K562 (cell line): ENCODE measurements around the gene RET. TPM values are rescaled to one million over a fixed set of nuclear protein-coding genes. Genes with fewer than 3 reads are reported as not detected.

Experiments
- ATAC-seq: fragments of 200-7000 bp; cut with Tn5 transposase; 3 replicates; pipeline ENCODE4 v1.9.1; 2020; ENCODE audit warnings: moderate library complexity
- BruUV-seq: library from RNA; stranded (reverse); fragments of 400-500 nt; replicated peaks from 2 replicates; lab custom pipeline; 2021; lab: Mats Ljungman, UMichigan
- CTCF ChIA-PET: fragments of 300-600 bp; formaldehyde crosslinking; extraction: SDS; loops from one replicate; lab custom pipeline; 2021; ENCODE audit warnings: low intra/inter-chr PET ratio; lab: Yijun Ruan, JAX
- POLR2A ChIA-PET: fragments of 300-600, 350-650 bp; sonication (Branson Sonifier 250); formaldehyde crosslinking; extraction: SDS; loops from one replicate; lab custom pipeline; 2021; ENCODE audit warnings: antibody characterized with exemption, inconsistent platforms; lab: Yijun Ruan, JAX
- DNase-seq, 4 experiments: peaks; one replicate each; pipeline versions ENCODE4 v3.0.0 to v3.0.0-alpha.2; 2011 to 2018; ENCODE audit warnings: low spot score in 3 of 4, mixed read lengths in 3 of 4; ENCODE audit errors: extremely low read depth in 1 of 4
- FAIRE-seq: peaks from 2 replicates; lab custom pipeline; 2011; peaks lifted over from hg19 to GRCh38; lab: Jason Lieb, UNC
- H2AFZ ChIP-seq: 2 replicates; pipeline ENCODE4 v1.6.0; 2011; ENCODE audit warnings: low read depth, low read length, control low read depth, inconsistent platforms
- H3K27ac ChIP-seq: fragments of 200-600 bp; 3 replicates; pipeline ENCODE4 v1.8.0; 2011; ENCODE audit warnings: low read depth, mild to moderate bottlenecking, control low read depth, inconsistent platforms, low read length, moderate library complexity, mixed read lengths; ENCODE audit errors: extremely low read depth
- H3K27me3 ChIP-seq, 2 experiments: fragments of 300-600 bp in 1 of 2; 2 replicates in 1 of 2; 3 replicates in 1 of 2; pipeline versions ENCODE4 v1.6.0 to v1.8.0; 2011; ENCODE audit warnings: inconsistent platforms in 2 of 2, low read length in 2 of 2, mild to moderate bottlenecking in 1 of 2, mixed read lengths in 1 of 2, moderate library complexity in 1 of 2; ENCODE audit not compliant: control insufficient read depth in 2 of 2, insufficient read depth in 2 of 2
- H3K36me3 ChIP-seq: fragments of 300-600 bp; 3 replicates; pipeline ENCODE4 v1.8.0; 2011; ENCODE audit warnings: mild to moderate bottlenecking, low read length, inconsistent platforms; ENCODE audit not compliant: control insufficient read depth, insufficient read depth
- H3K4me1 ChIP-seq, 2 experiments: fragments of 200-600 bp in 1 of 2; replicated peaks in 1 of 2; 2 replicates in 1 of 2; 3 replicates in 1 of 2; pipeline versions ENCODE4 v1.5.1 to v1.8.0; 2011; ENCODE audit warnings: inconsistent platforms in 2 of 2, low read length in 2 of 2, mild to moderate bottlenecking in 1 of 2, mixed read lengths in 1 of 2, moderate library complexity in 1 of 2; ENCODE audit not compliant: control insufficient read depth in 2 of 2, insufficient read depth in 2 of 2
- H3K4me2 ChIP-seq: 2 replicates; pipeline ENCODE4 v1.6.1; 2011; ENCODE audit warnings: low read length, control low read depth, inconsistent platforms, mixed read lengths; ENCODE audit not compliant: insufficient read depth
- H3K4me3 ChIP-seq: fragments of 200-600 bp; sonication (generic), shearing (Covaris generic); 2 replicates; pipeline ENCODE4 v1.5.1; 2016; ENCODE audit warnings: control low read depth, inconsistent platforms
- H3K79me2 ChIP-seq: fragments of 200-600 bp; 3 replicates; pipeline ENCODE4 v1.8.0; 2011; ENCODE audit warnings: low read length, inconsistent platforms; ENCODE audit not compliant: control insufficient read depth, insufficient read depth
- H3K9ac ChIP-seq, 2 experiments: 2 replicates each; pipeline versions ENCODE4 v1.6.0 to v1.6.1; 2011; ENCODE audit warnings: low read depth in 2 of 2, low read length in 2 of 2, control low read depth in 1 of 2, inconsistent platforms in 1 of 2, mild to moderate bottlenecking in 1 of 2, mixed read lengths in 1 of 2; ENCODE audit not compliant: insufficient read depth in 1 of 2
- H3K9me1 ChIP-seq: one replicate; pipeline ENCODE4 v1.6.0; 2011; ENCODE audit warnings: inconsistent platforms, mild to moderate bottlenecking, low read length, moderate library complexity; ENCODE audit not compliant: control insufficient read depth, insufficient read depth
- H3K9me3 ChIP-seq: replicated peaks from 2 replicates; pipeline ENCODE4 v1.5.1; 2011; ENCODE audit warnings: low read depth, low read length, inconsistent platforms; ENCODE audit not compliant: control insufficient read depth, insufficient read depth
- H4K20me1 ChIP-seq: replicated peaks from 2 replicates; pipeline ENCODE4 v1.6.1; 2011; ENCODE audit warnings: low read length, inconsistent platforms, mixed read lengths; ENCODE audit not compliant: control insufficient read depth, insufficient read depth
- ATF3 ChIP-seq, 2 experiments: fragments of 450-650 bp in 1 of 2; sonication (generic) in 1 of 2; formaldehyde crosslinking in 1 of 2; IDR thresholded peaks in 1 of 2; conservative IDR thresholded peaks in 1 of 2; 2 replicates each; pipeline versions ENCODE4 v1.6.1 to v1.8.1; 2016 to 2023; ENCODE audit warnings: mild to moderate bottlenecking in 2 of 2, moderate library complexity in 2 of 2, inconsistent platforms in 1 of 2, missing genetic modification reagents in 1 of 2
- CBFB ChIP-seq: sonication (generic); formaldehyde crosslinking; IDR thresholded peaks from 2 replicates; pipeline ENCODE4 v1.4.0; 2020; ENCODE audit warnings: mild to moderate bottlenecking, missing genetic modification reagents
- DLX4 ChIP-seq: fragments of 250-450 bp; sonication (Bioruptor Pico); IDR thresholded peaks from 2 replicates; pipeline ENCODE4 v1.6.1; 2021; ENCODE audit warnings: mild to moderate bottlenecking
- HDAC1 ChIP-seq, 2 experiments: fragments of 450-650 bp; IDR thresholded peaks; 2 replicates each; pipeline ENCODE4 v1.6.1; 2016 to 2017; ENCODE audit warnings: inconsistent platforms in 1 of 2, mild to moderate bottlenecking in 1 of 2, moderate library complexity in 1 of 2
- RBM39 ChIP-seq: fragments of 200-400 bp; formaldehyde crosslinking; optimal IDR thresholded peaks from 2 replicates; pipeline ENCODE3; 2018; ENCODE audit warnings: low read depth, low read length
- RERE ChIP-seq: sonication (generic); formaldehyde crosslinking; IDR thresholded peaks from 2 replicates; pipeline ENCODE4 v1.8.0; 2023; ENCODE audit warnings: missing genetic modification reagents, mild to moderate bottlenecking, borderline replicate concordance
- SMARCA4 ChIP-seq: fragments of 450-650 bp; IDR thresholded peaks from 2 replicates; pipeline ENCODE4 v1.6.1; 2016
- TBP ChIP-seq: optimal IDR thresholded peaks from 2 replicates; pipeline ENCODE3; 2011; ENCODE audit warnings: low read depth, low read length, improper control_type of control experiment
- TFAP4 ChIP-seq: sonication (generic); formaldehyde crosslinking; IDR thresholded peaks from 2 replicates; pipeline ENCODE4 v1.8.0; 2022; ENCODE audit warnings: missing genetic modification reagents, mild to moderate bottlenecking, moderate library complexity, borderline replicate concordance
- ZC3H11A ChIP-seq: IDR thresholded peaks from 2 replicates; pipeline ENCODE4 v1.6.1; 2012; ENCODE audit warnings: low read depth, low read length, improper control_type of control experiment
- ZHX1 ChIP-seq: fragments of 150-350 bp; conservative IDR thresholded peaks from 2 replicates; pipeline ENCODE4 v1.6.1; 2014; ENCODE audit warnings: low read length
- ZNF23 ChIP-seq: fragments of 250-450 bp; sonication (Bioruptor Pico); IDR thresholded peaks from 2 replicates; pipeline ENCODE4 v1.4.0; 2020; ENCODE audit warnings: mild to moderate bottlenecking
- WGBS: fragments of 100-300 bp; shearing (Covaris generic); methylation state at CpG from one replicate; pipeline ENCODE4 v1.1.6; 2016; ENCODE audit warnings: low coverage, mixed read lengths; ENCODE audit not compliant: insufficient coverage; ENCODE audit errors: missing lambda C conversion rate; 5-methylcytosine and 5-hydroxymethylcytosine counted together
- in situ Hi-C: fragments of 300-500 bp; cut with MboI; formaldehyde crosslinking; loops from 4 replicates; pipeline ENCODE4 v1.15.0; 2018; ENCODE audit warnings: inconsistent platforms, mixed read lengths
- intact Hi-C: fragments of 100-400 bp; cut with micrococcal nuclease; formaldehyde crosslinking; loops from 2 replicates; pipeline ENCODE4 v1.14.2; 2022
- polyA plus RNA-seq, 8 experiments: library from polyadenylated mRNA; depleted of rRNA in 4 of 8; stranded (reverse) in 5 of 8; unstranded in 3 of 8; fragments of >200 nt; fragmentation: Nextera tagmentation in 2 of 8; fragmentation: Illumina TruSeq in 1 of 8; extraction: Ambion mirVana in 2 of 8; extraction: Trizol in 1 of 8; gene quantifications; 2 replicates each; pipeline versions ENCODE4 v1.2.1 to v1.2.3, GENCODE V29; 2011 to 2014; ENCODE audit warnings: inconsistent platforms in 1 of 8, missing spikeins in 1 of 8
- total RNA-seq, 7 experiments: library from RNA; depleted of rRNA in 6 of 7; stranded (reverse); fragments of >200 nt in 6 of 7; fragmentation: Illumina TruSeq in 2 of 7; extraction: Trizol in 2 of 7; gene quantifications; 2 replicates each; pipeline versions ENCODE4 v1.2.1 to v1.2.3, GENCODE V29; 2011 to 2021; ENCODE audit warnings: low replicate concordance in 1 of 7

RET gene
- total and polyA plus RNA-seq, 9 of the 15 experiments (the other 6 are each of a cell fraction or from before 2014, with no cell fraction given) = 0.04 to 0.05 TPM; not detected in 7

- BruUV-seq = no TSS peak
- ChIA-PET CTCF (no interaction called here), POLR2A (no interaction called here)
- H3K4me2 ChIP-seq = no peak overlapping the region
- DNase-seq = no peak
- under 1% methylated on average over 9 of the region's 9 CpGs for WGBS
- in situ Hi-C loops = no loop called here
- H3K36me3 ChIP-seq = no peaks in the 10 kb centered on the region
- no peaks in the 10 kb centered on the region for H4K20me1 ChIP-seq
- H3K9me1 ChIP-seq = no peaks in the 10 kb centered on the region
- intact Hi-C loops = no loop called here
- no peak for FAIRE-seq
- no peak overlapping the region for H3K9ac ChIP-seq
- peaks cover 2 to 9% of the 10 kb centered on the region in 2 experiments; a peak in 2 of 5 replicates for H3K4me1 ChIP-seq
- H3K4me3 ChIP-seq = no peak overlapping the region
- H3K9me3 ChIP-seq = no peaks in the 10 kb centered on the region
- peaks cover 41 to 71% of the 10 kb centered on the region in 2 experiments for H3K27me3 ChIP-seq
- ATAC-seq = no peak
- no peak overlapping the region for H2AFZ ChIP-seq
- H3K79me2 ChIP-seq = no peaks in the 10 kb centered on the region
- H3K27ac ChIP-seq = no peak overlapping the region
- TF ChIP-seq HDAC1 (IDR thresholded peaks at IDR 0.05) (no peak), ATF3 (IDR thresholded peaks at IDR 0.05) (no peak), ATF3 (CRISPR knock-in tag; conservative IDR thresholded peaks at IDR 0.05) (no peak), TBP (no peak), SMARCA4 (no peak), ZC3H11A (no peak), TFAP4 (CRISPR knock-in tag) (no peak), ZNF23 (no peak), RBM39 (no peak), CBFB (CRISPR knock-in tag) (no peak), DLX4 (no peak), ZHX1 (no peak), RERE (no peak)
These were observed 50.6 kb downstream of the RET start for GRCh38 chr10:43127442-43127841.
